Stimulated activated naive B cell treated with anti-CD40 and anti-IgM and Interleukin-4, amounts not matched to agents 10 μg/mL and 1 μg/mL and 100 μg/mL, for 72 hours (primary cell): ENCODE data around the gene TLX1.
A peak's percentile ranks its signal among the peaks of the same experiment; 100 is the strongest.

Source experiments
- ATAC-seq, 2 donors: fragments of 150-1000 bp; cut with Tn5 transposase; replicated peaks; 2 replicates each; pipeline ENCODE4 v1.10.0; 2021; ENCODE audit warnings: moderate library complexity in 1 of 2
- DNase-seq: peaks from one replicate; pipeline ENCODE4 v3.0.0; 2021
- H3K27ac Mint-ChIP-seq: one replicate; pipeline ENCODE4 v1.8.0; 2022; ENCODE audit warnings: mild to moderate bottlenecking, mixed read lengths
- H3K27me3 Mint-ChIP-seq, 2 donors: one replicate each; pipeline ENCODE4 v1.8.0; 2022; ENCODE audit warnings: mixed read lengths in 2 of 2
- H3K36me3 Mint-ChIP-seq, 2 donors: one replicate each; pipeline ENCODE4 v1.8.0; 2022; ENCODE audit warnings: mixed read lengths in 2 of 2, mild to moderate bottlenecking in 1 of 2
- H3K4me1 Mint-ChIP-seq, 2 donors: one replicate each; pipeline ENCODE4 v1.8.0; 2022; ENCODE audit warnings: mixed read lengths in 2 of 2, mild to moderate bottlenecking in 1 of 2
- H3K4me3 Mint-ChIP-seq, 2 donors: one replicate each; pipeline ENCODE4 v1.8.0; 2022; ENCODE audit warnings: mild to moderate bottlenecking in 2 of 2, mixed read lengths in 2 of 2, moderate library complexity in 1 of 2
- H3K9me3 Mint-ChIP-seq, 2 donors: one replicate each; pipeline ENCODE4 v1.8.0; 2022; ENCODE audit warnings: mixed read lengths in 2 of 2, mild to moderate bottlenecking in 1 of 2

TLX1 gene

DNA sequence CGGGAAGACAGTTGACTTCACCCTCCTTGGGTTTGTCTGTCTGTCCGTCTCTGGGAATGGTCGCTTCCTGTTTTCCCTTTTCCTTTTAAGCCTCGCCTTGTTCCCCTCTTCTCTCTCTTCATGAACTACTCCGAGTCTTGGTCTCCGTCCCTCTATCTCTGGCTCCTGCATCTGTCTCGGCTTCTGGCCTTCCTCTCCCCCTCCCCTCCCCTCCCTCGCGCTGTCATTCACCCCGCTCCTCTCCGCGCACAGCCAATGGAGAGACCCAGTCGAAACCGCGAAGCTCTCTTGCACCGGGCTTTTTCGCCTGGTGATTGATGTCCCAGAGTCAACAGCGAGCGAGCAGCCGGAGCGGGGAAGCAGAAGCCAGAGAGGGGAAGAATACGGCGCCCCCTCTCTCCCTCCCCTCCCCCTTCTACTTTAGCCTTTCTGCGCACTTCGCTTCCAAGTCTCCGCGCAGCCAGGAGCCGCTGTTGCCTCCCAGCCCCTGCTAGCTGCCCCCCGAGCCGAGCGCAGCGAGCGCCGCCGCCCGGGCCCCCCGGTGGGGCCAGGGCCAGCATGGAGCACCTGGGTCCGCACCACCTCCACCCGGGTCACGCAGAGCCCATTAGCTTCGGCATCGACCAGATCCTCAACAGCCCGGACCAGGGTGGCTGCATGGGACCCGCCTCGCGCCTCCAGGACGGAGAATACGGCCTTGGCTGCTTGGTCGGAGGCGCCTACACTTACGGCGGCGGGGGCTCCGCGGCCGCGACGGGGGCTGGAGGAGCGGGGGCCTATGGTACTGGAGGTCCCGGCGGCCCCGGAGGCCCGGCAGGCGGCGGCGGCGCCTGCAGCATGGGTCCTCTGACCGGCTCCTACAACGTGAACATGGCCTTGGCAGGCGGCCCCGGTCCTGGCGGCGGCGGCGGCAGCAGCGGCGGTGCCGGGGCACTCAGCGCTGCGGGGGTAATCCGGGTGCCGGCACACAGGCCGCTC, at the start of gene TLX1:
Gene TLX1 (plus strand): TSS at position 317 of the 978 bp plus-strand sequence. CDS start 242 bp downstream, at position 559.
- H3K27ac Mint-ChIP-seq, result peak within 1 kb of the TSS; percentile 80
- DNase-seq (no peak), ATAC-seq (peak in 1 of 2 donors; percentile 31)
- H3K27me3 Mint-ChIP-seq, result peaks cover 76 to 91% of the 10 kb centered on the region in 2 donors
- no peaks in the 10 kb centered on the region for H3K9me3 Mint-ChIP-seq
- peak within 1 kb of the TSS; percentile 39 to 48 for H3K4me3 Mint-ChIP-seq
- no peaks in the 10 kb centered on the region for H3K36me3 Mint-ChIP-seq
- H3K4me1 Mint-ChIP-seq, result peaks cover 31 to 53% of the 10 kb centered on the region in 2 donors

DNA sequence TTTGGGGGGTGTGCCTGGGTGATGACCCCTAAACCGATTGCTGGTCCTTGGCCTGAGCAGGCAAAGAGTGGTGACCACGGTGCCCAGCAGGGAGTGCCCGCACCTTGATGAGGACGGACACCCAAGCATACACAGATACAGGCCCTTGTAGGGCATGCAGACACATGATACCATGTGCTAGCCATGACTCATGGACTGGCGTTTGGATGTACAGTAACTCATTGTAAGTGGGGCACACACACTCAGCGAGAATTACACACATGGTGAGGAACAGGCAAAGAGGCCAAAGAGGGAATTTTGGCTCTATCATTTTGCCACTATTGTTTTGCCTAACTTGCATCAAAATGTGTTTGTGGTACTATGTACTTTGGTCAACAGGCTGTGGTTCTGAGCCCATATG, 45.3 kb upstream of the TLX1 start:
- DNase-seq, result no peak
- no peaks in the 10 kb centered on the region for H3K9me3 Mint-ChIP-seq
- no peaks in the 10 kb centered on the region for H3K36me3 Mint-ChIP-seq
- H3K27me3 Mint-ChIP-seq, result peaks cover 62 to 74% of the 10 kb centered on the region in 2 donors
- ATAC-seq, result no peak
- no peak overlapping the region for H3K4me3 Mint-ChIP-seq
- peak overlapping the region; percentile 47 for H3K27ac Mint-ChIP-seq
- peaks cover 3 to 6% of the 10 kb centered on the region in 2 donors for H3K4me1 Mint-ChIP-seq

DNA sequence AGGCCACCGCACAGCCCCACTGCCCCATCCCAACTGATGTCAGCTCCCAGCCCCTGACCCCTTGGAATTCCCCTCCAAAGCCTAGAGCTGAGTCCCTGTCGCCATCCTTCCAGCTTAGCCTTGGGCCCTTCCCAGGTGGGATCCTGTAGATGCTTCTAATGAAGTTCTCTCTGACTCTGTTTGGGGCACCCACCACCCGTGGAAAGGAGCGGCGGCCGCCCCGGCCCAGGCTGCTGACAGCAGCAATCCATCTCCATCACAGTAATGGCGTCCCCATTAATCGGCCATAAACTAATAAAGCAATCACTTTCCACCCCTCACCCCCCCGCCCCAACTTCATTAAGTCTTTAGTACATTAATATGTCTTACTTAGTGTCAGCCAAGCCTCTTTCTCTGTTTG, 43.7 kb upstream of the TLX1 start:
- ATAC-seq, result no peak
- Mint-ChIP-seq H3K4me1 (peaks cover 3 to 6% of the 10 kb centered on the region in 2 donors), H3K9me3 (no peaks in the 10 kb centered on the region), H3K27me3 (peaks cover 68 to 79% of the 10 kb centered on the region in 2 donors), H3K27ac (no peak overlapping the region), H3K36me3 (no peaks in the 10 kb centered on the region), H3K4me3 (no peak overlapping the region)
- no peak for DNase-seq

DNA sequence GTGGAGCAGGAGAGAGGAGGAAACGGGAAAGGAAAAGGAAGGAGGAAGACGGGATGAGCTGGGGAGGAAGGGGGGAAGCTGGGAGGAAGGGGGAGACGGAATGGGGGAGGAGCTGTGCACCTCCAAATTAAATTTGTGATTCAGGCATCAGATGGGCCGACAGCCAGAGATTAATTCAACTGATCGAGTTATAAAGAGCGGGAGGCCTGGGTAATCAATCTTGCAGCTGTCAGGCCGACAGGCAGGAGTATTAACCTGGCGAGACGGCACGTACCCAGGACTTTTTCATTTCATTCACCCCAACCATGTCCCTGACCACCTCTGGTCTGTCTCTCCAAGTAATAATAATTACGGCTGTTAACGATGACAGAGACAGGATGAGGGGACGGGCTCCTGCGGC, 43.1 kb upstream of the TLX1 start:
- no peaks in the 10 kb centered on the region for H3K36me3 Mint-ChIP-seq
- no peak overlapping the region for H3K4me3 Mint-ChIP-seq

DNA sequence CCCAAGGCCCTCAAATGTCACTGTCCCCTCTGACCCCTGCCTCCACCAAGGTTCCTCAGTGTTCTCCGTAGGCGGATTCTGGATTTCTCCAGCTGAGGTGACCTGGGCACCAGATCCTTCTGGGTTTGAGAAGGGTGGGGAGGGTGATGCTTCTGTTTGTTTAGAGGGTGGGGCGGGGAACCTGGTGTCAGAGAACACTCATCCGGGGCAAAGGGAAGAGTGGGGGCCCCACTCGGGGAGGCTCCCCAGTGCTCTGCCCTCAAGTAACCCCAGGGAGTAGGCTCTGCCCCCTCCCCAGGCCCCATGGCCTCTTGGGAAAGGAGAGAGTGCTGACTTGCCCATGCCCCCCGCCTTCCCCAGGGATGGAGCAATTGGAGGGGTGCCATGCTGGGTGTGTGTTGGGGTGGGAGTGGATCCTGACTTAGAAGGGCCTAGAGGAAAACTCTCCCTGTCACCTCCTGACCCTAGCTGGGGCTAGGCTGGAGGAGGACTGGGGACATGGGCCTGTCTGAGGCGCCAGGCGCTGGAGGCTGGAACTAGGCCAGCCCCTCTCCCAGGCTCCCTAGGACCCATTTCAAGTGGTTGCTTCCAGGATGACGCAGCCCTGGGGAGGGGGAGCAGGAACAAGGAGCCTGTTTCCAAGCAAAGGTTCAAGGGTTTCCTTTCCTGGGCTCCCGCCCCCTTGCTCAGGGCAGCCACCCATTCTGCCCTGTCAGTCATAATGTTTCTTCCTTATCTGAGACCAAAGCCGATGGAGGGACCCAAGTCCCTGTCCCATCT, 41.4 kb upstream of the TLX1 start:
- H3K36me3 Mint-ChIP-seq, result no peaks in the 10 kb centered on the region
- H3K27me3 Mint-ChIP-seq, result peaks cover 71 to 84% of the 10 kb centered on the region in 2 donors
- H3K4me1 Mint-ChIP-seq, result peaks cover 3 to 6% of the 10 kb centered on the region in 2 donors
- H3K4me3 Mint-ChIP-seq, result no peak overlapping the region
- no peaks in the 10 kb centered on the region for H3K9me3 Mint-ChIP-seq
- DNase-seq (no peak), ATAC-seq (no peak)
- H3K27ac Mint-ChIP-seq, result no peak overlapping the region

More for the DNA sequence above, 43.1 kb upstream of the TLX1 start:
- Mint-ChIP-seq H3K27ac (no peak overlapping the region), H3K27me3 (peaks cover 68 to 77% of the 10 kb centered on the region in 2 donors), H3K9me3 (no peaks in the 10 kb centered on the region), H3K4me1 (peaks cover 3 to 6% of the 10 kb centered on the region in 2 donors)
- ATAC-seq (no peak), DNase-seq (no peak)

- Mint-ChIP-seq H3K9me3 (no peaks in the 10 kb centered on the region), H3K27ac (no peak overlapping the region), H3K4me1 (peaks cover 5 to 8% of the 10 kb centered on the region in 2 donors), H3K4me3 (no peak overlapping the region), H3K27me3 (peaks cover 75 to 84% of the 10 kb centered on the region in 2 donors), H3K36me3 (no peaks in the 10 kb centered on the region)
- DNase-seq, result no peak
- no peak for ATAC-seq
Observed at GRCh38 chr10:101090597-101090996, 40.5 kb upstream of the TLX1 start.

DNA sequence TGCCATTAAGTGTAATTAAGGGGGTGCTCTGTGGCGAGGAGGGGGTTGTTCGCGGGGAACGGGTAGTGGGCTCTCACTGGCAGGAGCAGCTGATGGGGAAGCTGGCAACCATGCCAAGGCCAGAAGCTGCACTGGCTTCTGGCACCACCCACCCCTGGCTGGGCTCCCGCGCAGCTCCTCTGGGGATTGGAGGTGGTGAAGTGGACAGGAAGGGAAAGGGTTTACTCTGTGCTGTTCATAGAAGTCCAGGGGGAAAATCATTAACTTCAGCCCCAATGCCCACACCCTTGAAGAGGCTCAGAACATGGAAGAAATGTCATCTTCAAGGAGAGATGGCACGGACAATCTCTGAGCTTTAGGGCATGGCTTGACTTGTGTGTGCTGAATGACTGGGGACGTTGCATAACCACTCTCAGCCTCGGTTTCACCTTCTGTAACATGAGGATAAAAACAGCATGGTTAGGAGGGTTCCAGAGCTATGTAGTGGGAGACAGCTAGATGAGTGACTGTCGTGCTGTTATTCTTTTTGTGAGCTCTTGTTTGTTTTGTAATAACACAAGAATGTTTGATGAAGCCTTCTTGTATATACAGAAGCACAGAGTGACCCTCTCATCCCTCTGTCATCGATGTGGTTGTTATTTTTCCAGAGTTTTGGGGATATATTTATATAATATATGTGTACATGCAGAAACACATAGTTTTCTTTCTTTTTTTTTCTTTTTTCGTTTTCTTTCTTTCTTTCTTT, 39.4 kb upstream of the TLX1 start:
- DNase-seq (no peak), ATAC-seq (no peak)
- no peaks in the 10 kb centered on the region for H3K36me3 Mint-ChIP-seq
- no peaks in the 10 kb centered on the region for H3K9me3 Mint-ChIP-seq
- no peak overlapping the region for H3K27ac Mint-ChIP-seq
- H3K4me3 Mint-ChIP-seq, result no peak overlapping the region
- peaks cover 80 to 81% of the 10 kb centered on the region in 2 donors for H3K27me3 Mint-ChIP-seq
- H3K4me1 Mint-ChIP-seq, result peaks cover 6 to 12% of the 10 kb centered on the region in 2 donors

GRCh38 chr10:101092881-101093354, 38.2 kb upstream of the TLX1 start:
- DNase-seq (no peak), ATAC-seq (no peak)
- H3K36me3 Mint-ChIP-seq, result no peaks in the 10 kb centered on the region
- no peaks in the 10 kb centered on the region for H3K9me3 Mint-ChIP-seq
- H3K27ac Mint-ChIP-seq, result no peak overlapping the region
- H3K4me3 Mint-ChIP-seq, result no peak overlapping the region
- H3K4me1 Mint-ChIP-seq, result peaks cover 4 to 7% of the 10 kb centered on the region in 2 donors
- H3K27me3 Mint-ChIP-seq, result peaks cover 79 to 81% of the 10 kb centered on the region in 2 donors

- DNase-seq, result no peak
- Mint-ChIP-seq H3K36me3 (no peaks in the 10 kb centered on the region), H3K4me3 (no peak overlapping the region), H3K4me1 (peaks cover 4 to 6% of the 10 kb centered on the region in 2 donors), H3K27ac (no peak overlapping the region), H3K9me3 (peaks cover 0 to under 1% of the 10 kb centered on the region in 2 donors), H3K27me3 (peaks cover 73 to 75% of the 10 kb centered on the region in 2 donors)
- ATAC-seq, result no peak
Observed at GRCh38 chr10:101094121-101094879, 36.8 kb upstream of the TLX1 start.

GRCh38 chr10:101095004-101095403, 36.1 kb upstream of the TLX1 start:
- H3K27ac Mint-ChIP-seq, result no peak overlapping the region
- no peaks in the 10 kb centered on the region for H3K36me3 Mint-ChIP-seq
- no peak overlapping the region for H3K4me3 Mint-ChIP-seq
- peaks cover 4 to 5% of the 10 kb centered on the region in 2 donors for H3K9me3 Mint-ChIP-seq
- H3K4me1 Mint-ChIP-seq, result peaks cover 6 to 7% of the 10 kb centered on the region in 2 donors
- peaks cover 74 to 78% of the 10 kb centered on the region in 2 donors for H3K27me3 Mint-ChIP-seq
- ATAC-seq (peak in 1 of 2 donors; percentile 6), DNase-seq (no peak)

GRCh38 chr10:101095550-101096213, 35.4 kb upstream of the TLX1 start:
- peak; percentile 92 to 97 for ATAC-seq
- Mint-ChIP-seq H3K27ac (no peak overlapping the region), H3K27me3 (peaks cover 74 to 78% of the 10 kb centered on the region in 2 donors), H3K9me3 (peaks cover 4 to 5% of the 10 kb centered on the region in 2 donors), H3K4me1 (peaks cover 6 to 7% of the 10 kb centered on the region in 2 donors), H3K4me3 (no peak overlapping the region), H3K36me3 (no peaks in the 10 kb centered on the region)
- DNase-seq, result peak; percentile 66

DNA sequence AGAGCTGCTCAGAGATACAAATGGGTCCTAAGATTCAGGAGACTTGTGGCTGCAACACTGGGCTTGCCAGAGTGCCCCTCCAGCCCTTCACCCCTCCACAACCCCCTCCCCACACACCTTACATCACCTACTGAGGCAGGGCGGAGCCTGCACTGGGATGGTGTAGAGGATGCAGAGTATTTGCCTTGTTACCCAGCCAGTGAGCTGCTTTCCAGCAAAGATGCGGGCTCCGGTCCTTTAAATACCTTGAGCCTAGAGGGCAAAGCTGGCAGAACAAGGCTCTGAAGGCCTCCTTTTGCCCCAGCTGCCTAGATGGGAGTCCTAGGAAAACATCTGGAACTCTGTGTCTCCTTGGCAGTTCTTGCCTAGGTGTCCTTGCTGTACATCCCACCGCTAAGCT, 34.7 kb upstream of the TLX1 start:
- DNase-seq, result no peak
- Mint-ChIP-seq H3K36me3 (no peaks in the 10 kb centered on the region), H3K27me3 (peaks cover 70 to 74% of the 10 kb centered on the region in 2 donors), H3K9me3 (peaks cover 4 to 5% of the 10 kb centered on the region in 2 donors), H3K4me3 (no peak overlapping the region), H3K4me1 (peaks cover 6 to 7% of the 10 kb centered on the region in 2 donors), H3K27ac (no peak overlapping the region)
- ATAC-seq, result no peak

- DNase-seq (no peak), ATAC-seq (no peak)
- H3K36me3 Mint-ChIP-seq, result no peaks in the 10 kb centered on the region
- peaks cover 4 to 5% of the 10 kb centered on the region in 2 donors for H3K9me3 Mint-ChIP-seq
- H3K4me3 Mint-ChIP-seq, result no peak overlapping the region
- no peak overlapping the region for H3K27ac Mint-ChIP-seq
- peaks cover 69 to 77% of the 10 kb centered on the region in 2 donors for H3K27me3 Mint-ChIP-seq
- peaks cover 6 to 7% of the 10 kb centered on the region in 2 donors for H3K4me1 Mint-ChIP-seq
Observed at GRCh38 chr10:101097881-101098280, 33.2 kb upstream of the TLX1 start.
